T-helper 17 cell (primary cell): ENCODE results near the gene ARMC2. TPM values are rescaled to one million over a fixed set of nuclear protein-coding genes. Genes with fewer than 3 reads are reported as not detected.

Source experiments
- ATAC-seq: fragments of 150-1000 bp; cut with Tn5 transposase; 2 replicates; pipeline ENCODE4 v1.10.0; 2021; ENCODE audit warnings: mild to moderate bottlenecking, moderate library complexity
- DNase-seq, 3 donors: peaks; one replicate each; pipeline versions ENCODE4 v3.0.0 to v3.0.0-alpha.2; 2020 to 2021
- H3K9me3 ChIP-seq: one replicate; pipeline ENCODE4 v1.7.0; 2013; ENCODE audit warnings: low read length, mild to moderate bottlenecking; ENCODE audit not compliant: control insufficient read depth, poor library complexity, severe bottlenecking
- H3K27ac Mint-ChIP-seq: one replicate; pipeline ENCODE4 v1.8.0; 2022; ENCODE audit warnings: mild to moderate bottlenecking, moderate library complexity, mixed read lengths
- H3K27me3 Mint-ChIP-seq: one replicate; pipeline ENCODE4 v1.8.0; 2022; ENCODE audit warnings: mixed read lengths
- H3K36me3 Mint-ChIP-seq: one replicate; pipeline ENCODE4 v1.8.0; 2022; ENCODE audit warnings: low read depth, mixed read lengths
- H3K4me1 Mint-ChIP-seq: one replicate; pipeline ENCODE4 v1.8.0; 2022; ENCODE audit warnings: mild to moderate bottlenecking, mixed read lengths
- H3K4me3 Mint-ChIP-seq: one replicate; pipeline ENCODE4 v1.8.0; 2022; ENCODE audit warnings: mild to moderate bottlenecking, moderate library complexity, mixed read lengths
- total RNA-seq, 4 donors: library from RNA in 2 of 4; stranded (reverse) in 2 of 4; gene quantifications; one replicate each; pipeline ENCODE4 v1.2.3 and lab custom pipeline; 2022 to 2026

ARMC2 gene
- total RNA-seq, 2 donors from 2014 or later, result 6.9 to 8.7 TPM

GRCh38 chr6:108944707-108945680 is 96.8 kb downstream of the ARMC2 start:
- peaks cover 1% of the 10 kb centered on the region for H3K36me3 Mint-ChIP-seq
- no peak overlapping the region for H3K4me3 Mint-ChIP-seq
- H3K4me1 Mint-ChIP-seq, result peaks cover 27% of the 10 kb centered on the region
- H3K27ac Mint-ChIP-seq, result peak overlapping the region; percentile 62
- ATAC-seq, result no peak
- H3K9me3 ChIP-seq, result no peaks in the 10 kb centered on the region
- no peaks in the 10 kb centered on the region for H3K27me3 Mint-ChIP-seq
- no peak for DNase-seq

GRCh38 chr6:108945681-108946159 is 97.5 kb downstream of the ARMC2 start:
- peaks cover 27% of the 10 kb centered on the region for H3K4me1 Mint-ChIP-seq
- H3K27ac Mint-ChIP-seq, result no peak overlapping the region
- DNase-seq (no peak), ATAC-seq (no peak)
- no peaks in the 10 kb centered on the region for H3K9me3 ChIP-seq
- H3K27me3 Mint-ChIP-seq, result no peaks in the 10 kb centered on the region
- no peaks in the 10 kb centered on the region for H3K36me3 Mint-ChIP-seq
- H3K4me3 Mint-ChIP-seq, result no peak overlapping the region

GRCh38 chr6:108946695-108947094 is 98.5 kb downstream of the ARMC2 start:
- Mint-ChIP-seq H3K27me3 (no peaks in the 10 kb centered on the region), H3K27ac (no peak overlapping the region), H3K4me3 (no peak overlapping the region), H3K36me3 (no peaks in the 10 kb centered on the region), H3K4me1 (peaks cover 24% of the 10 kb centered on the region)
- ATAC-seq (no peak), DNase-seq (no peak)
- no peaks in the 10 kb centered on the region for H3K9me3 ChIP-seq

DNA sequence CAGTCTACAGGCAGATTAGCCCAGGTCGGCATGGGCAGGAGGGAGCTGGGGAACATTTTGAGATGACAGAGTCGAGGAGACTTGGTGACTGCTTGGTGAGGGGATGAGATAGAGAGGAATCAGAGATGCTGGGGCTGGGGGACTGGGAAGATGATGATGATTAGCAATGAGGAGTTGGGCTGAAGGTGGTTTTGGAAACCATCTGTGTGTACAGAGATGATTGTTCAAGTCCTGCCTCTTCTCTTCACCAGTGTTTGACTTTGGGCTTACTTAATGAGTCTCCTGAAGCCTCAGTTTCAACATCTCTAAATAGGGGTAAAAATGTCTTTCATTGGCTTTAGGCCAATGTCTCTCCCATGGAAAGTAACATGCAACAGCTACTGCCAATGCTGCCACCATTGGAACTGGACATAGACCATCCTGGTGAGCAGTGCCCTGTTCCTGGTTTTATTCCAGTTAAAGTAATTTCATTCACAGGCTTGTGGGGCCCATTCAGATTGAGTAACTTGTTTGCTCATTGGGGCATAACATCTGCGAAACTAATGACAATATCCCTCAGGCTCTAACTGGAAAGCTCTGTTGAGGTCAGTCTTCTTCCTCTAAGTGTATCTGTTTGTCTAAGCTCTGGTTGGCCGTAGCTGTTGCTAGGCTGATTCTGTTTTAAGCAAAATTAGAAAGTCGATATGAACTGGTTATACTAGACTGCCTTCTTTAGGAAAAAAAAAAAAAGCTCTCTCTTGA is 99.1 kb downstream of the ARMC2 start:
- H3K4me3 Mint-ChIP-seq, result no peak overlapping the region
- H3K4me1 Mint-ChIP-seq, result peaks cover 23% of the 10 kb centered on the region
- no peaks in the 10 kb centered on the region for H3K27me3 Mint-ChIP-seq
- no peaks in the 10 kb centered on the region for H3K36me3 Mint-ChIP-seq
- no peak for ATAC-seq
- no peak for DNase-seq
- no peaks in the 10 kb centered on the region for H3K9me3 ChIP-seq
- H3K27ac Mint-ChIP-seq, result no peak overlapping the region

DNA sequence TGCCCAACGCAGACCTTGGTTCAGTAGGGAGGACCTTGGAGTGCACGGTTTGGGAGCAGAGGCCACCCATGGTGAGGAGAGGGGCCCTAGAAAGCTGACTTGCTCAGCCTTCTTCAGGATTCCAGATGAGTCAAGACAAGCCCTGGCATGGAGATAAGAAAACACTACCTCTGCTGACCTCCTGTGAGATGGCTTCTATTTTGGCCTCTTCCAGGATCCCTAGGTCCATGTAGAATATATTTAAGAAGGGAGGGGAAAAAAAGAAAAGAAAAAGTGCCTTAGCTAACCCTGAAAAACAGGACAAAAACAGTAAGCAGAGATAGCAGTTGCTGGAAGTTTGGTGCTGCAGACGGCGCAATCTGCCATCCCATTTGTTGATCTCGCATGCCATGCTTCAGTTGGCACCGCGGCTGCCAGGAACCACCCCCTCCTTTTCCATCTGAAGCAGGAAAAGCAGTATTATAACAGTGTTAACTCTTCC is 100.0 kb downstream of the ARMC2 start:
- no peaks in the 10 kb centered on the region for H3K9me3 ChIP-seq
- Mint-ChIP-seq H3K27ac (no peak overlapping the region), H3K27me3 (no peaks in the 10 kb centered on the region), H3K4me1 (peaks cover 17% of the 10 kb centered on the region), H3K4me3 (no peak overlapping the region), H3K36me3 (no peaks in the 10 kb centered on the region)
- ATAC-seq, result no peak
- DNase-seq, result no peak

DNA sequence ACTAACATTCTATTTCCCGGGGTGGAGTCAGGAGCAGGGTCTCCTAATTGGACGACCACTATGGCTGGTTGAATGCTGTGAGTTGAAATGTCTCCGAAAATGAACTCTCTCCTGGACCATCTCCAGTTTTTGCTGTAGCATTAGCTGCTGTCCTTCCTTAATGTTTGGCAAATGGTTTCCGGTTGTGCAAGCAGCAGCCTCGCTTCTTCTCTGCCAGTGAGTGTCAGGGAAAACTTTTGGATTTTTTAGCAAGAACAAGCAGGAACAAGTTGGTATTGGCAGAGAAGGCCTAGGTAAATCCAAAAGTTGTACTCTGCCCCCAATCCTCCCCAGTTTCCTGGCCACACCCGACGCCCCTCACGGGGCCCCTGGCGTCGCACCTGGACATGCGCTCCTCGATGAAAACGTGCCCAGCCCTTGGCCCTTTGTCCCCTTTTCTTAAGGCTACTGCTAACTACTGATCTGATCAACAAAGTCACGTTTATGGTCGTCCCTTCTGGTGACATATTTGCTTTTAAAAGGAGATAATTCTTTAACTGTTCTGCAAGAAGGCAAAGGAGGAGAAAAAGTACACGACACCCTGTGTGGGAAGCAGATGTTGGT is 103.2 kb downstream of the ARMC2 start:
- Mint-ChIP-seq H3K36me3 (no peaks in the 10 kb centered on the region), H3K27ac (no peak overlapping the region)
- DNase-seq, result no peak

GRCh38 chr6:108952776-108953486 is 104.7 kb downstream of the ARMC2 start:
- Mint-ChIP-seq H3K27ac (no peak overlapping the region), H3K4me1 (peaks cover 19% of the 10 kb centered on the region), H3K4me3 (no peak overlapping the region), H3K36me3 (no peaks in the 10 kb centered on the region), H3K27me3 (no peaks in the 10 kb centered on the region)
- ATAC-seq (no peak), DNase-seq (no peak)
- no peaks in the 10 kb centered on the region for H3K9me3 ChIP-seq

More for the DNA sequence above, 103.2 kb downstream of the ARMC2 start:
- Mint-ChIP-seq H3K4me1 (peaks cover 19% of the 10 kb centered on the region), H3K27me3 (no peaks in the 10 kb centered on the region), H3K4me3 (no peak overlapping the region)
- no peaks in the 10 kb centered on the region for H3K9me3 ChIP-seq
- no peak for ATAC-seq

DNA sequence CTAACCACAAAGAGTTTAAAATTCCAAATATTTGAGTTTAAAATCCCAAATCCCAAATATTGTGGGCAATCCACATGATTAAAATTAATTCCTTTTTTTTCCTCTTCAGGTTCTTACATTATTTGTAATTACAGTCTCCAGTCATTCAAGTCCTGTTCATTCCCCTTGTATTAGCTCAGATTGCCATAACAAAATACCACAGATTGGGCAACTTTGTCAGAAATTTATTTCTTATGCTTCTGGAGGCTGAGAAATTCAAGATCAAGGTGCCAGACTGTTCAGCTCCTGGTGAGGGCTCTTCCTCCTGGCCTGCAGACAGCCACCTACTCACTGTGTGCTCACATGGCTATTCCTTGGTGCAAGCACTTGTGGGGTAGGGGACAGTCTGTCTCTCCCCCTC is 105.5 kb downstream of the ARMC2 start:
- Mint-ChIP-seq H3K4me3 (no peak overlapping the region), H3K27ac (peak overlapping the region; percentile 74), H3K36me3 (no peaks in the 10 kb centered on the region), H3K27me3 (no peaks in the 10 kb centered on the region), H3K4me1 (peaks cover 18% of the 10 kb centered on the region)
- H3K9me3 ChIP-seq, result no peaks in the 10 kb centered on the region
- ATAC-seq, result no peak
- no peak for DNase-seq

- H3K27me3 Mint-ChIP-seq, result no peaks in the 10 kb centered on the region
- no peaks in the 10 kb centered on the region for H3K9me3 ChIP-seq
- no peak overlapping the region for H3K4me3 Mint-ChIP-seq
- H3K36me3 Mint-ChIP-seq, result peaks cover 5% of the 10 kb centered on the region
- DNase-seq (no peak), ATAC-seq (no peak)
- H3K27ac Mint-ChIP-seq, result peak overlapping the region; percentile 43
- peaks cover 26% of the 10 kb centered on the region for H3K4me1 Mint-ChIP-seq
These were observed 107.2 kb downstream of the ARMC2 start for GRCh38 chr6:108955329-108955949.

DNA sequence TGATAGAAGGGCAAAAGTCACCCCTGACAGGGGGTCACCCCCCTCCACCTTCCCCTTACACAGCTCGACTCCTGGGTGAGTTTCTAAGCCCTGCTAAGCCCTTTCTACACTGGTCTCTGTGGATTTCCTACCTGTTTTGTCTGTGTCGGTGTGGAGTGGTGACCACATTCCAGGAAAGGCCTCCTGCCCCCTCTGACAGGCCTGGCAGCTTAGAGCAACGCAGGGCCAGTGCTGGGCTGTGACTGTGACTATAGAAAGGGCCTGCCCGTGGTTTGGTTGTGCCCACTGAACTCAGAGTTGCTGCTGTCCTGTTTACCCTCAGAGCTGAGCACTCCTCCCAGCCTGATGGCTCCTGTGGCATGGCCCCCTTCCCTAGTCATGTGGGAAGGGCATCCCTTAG is 109.0 kb downstream of the ARMC2 start:
- Mint-ChIP-seq H3K36me3 (peaks cover 6% of the 10 kb centered on the region), H3K27ac (no peak overlapping the region), H3K4me3 (no peak overlapping the region), H3K27me3 (no peaks in the 10 kb centered on the region), H3K4me1 (peaks cover 24% of the 10 kb centered on the region)
- no peak for DNase-seq
- no peak for ATAC-seq
- H3K9me3 ChIP-seq, result no peaks in the 10 kb centered on the region

DNA sequence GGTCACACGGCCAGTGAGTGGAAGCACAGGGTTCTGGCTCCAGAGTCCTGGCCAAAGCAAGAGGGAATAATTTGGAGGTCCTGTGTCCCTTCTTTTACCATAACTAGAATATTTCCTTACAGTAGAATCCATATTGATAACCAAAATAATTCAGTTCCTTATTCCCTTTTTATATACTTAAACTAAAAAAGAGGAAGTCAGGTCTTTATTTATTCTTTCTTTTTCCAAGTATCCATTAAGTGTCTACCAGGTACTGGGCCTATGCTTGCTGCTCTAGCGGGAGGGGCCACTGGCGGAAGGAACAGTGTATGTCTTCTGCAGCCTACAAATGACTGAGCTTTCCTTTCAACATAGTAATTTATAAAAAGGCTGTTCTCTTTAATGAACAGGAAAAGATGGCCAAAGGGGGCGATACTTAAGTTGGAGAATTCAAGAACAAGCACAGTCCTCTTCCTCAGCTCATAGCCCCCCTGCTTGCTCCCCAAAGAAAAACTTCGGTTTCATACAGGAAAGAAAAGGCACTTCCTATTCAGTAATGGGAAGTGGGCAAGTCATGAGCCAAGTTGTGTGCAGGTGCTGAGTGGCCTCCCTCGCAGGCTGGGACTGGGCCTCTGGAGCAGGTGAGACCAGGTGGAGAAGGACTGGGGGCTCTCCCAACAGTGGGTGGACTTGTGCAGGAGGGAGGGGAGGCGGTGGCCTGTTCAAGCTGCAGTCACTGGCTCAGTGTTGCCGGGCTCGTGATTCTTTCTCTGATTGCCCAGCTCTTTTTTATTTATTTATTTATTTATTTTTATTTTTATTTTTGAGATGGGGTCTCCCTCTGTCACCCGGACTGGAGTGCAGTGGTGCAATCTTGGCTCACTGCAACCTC is 110.9 kb downstream of the ARMC2 start:
- Mint-ChIP-seq H3K27ac (no peak overlapping the region), H3K36me3 (peaks cover 6% of the 10 kb centered on the region), H3K4me1 (peaks cover 24% of the 10 kb centered on the region), H3K27me3 (no peaks in the 10 kb centered on the region), H3K4me3 (peak overlapping the region; percentile 2)
- H3K9me3 ChIP-seq, result no peaks in the 10 kb centered on the region
- DNase-seq (no peak), ATAC-seq (no peak)
